Activated CD4-positive, alpha-beta memory T cell treated with anti-CD3 and anti-CD28 coated beads for 36 hours (primary cell): ENCODE results near the gene TRIM22. TPM values are rescaled to one million over a fixed set of nuclear protein-coding genes. Genes with fewer than 3 reads are reported as not detected.
A peak's percentile ranks its signal among the peaks of the same experiment; 100 is the strongest.
"Not testable (repeated sequence)": the region's sequence is repeated elsewhere in the genome, so short reads cannot be mapped to it uniquely, and the experiment has no call there.

ENCODE experiments used
- CTCF ChIA-PET: fragments of 350-600 bp; sonication (Branson Sonifier 250); formaldehyde crosslinking; loops from one replicate; lab custom pipeline; 2021; ENCODE audit warnings: antibody characterized with exemption, inconsistent platforms; lab: Charles Lee
- POLR2A ChIA-PET: fragments of 350-600 bp; sonication (Branson Sonifier 250); formaldehyde crosslinking; loops from one replicate; lab custom pipeline; 2021; ENCODE audit warnings: antibody characterized with exemption; lab: Charles Lee
- DNase-seq: peaks from one replicate; pipeline ENCODE4 v3.0.0-alpha.2; 2020
- H3K27ac Mint-ChIP-seq: one replicate; pipeline ENCODE4 v1.8.0; 2021; ENCODE audit warnings: mixed read lengths
- H3K27me3 Mint-ChIP-seq: one replicate; pipeline ENCODE4 v1.8.0; 2021; ENCODE audit warnings: mixed read lengths
- H3K36me3 Mint-ChIP-seq: one replicate; pipeline ENCODE4 v1.8.0; 2021; ENCODE audit warnings: mixed read lengths
- H3K4me1 Mint-ChIP-seq: one replicate; pipeline ENCODE4 v1.8.0; 2021; ENCODE audit warnings: low read depth, mixed read lengths
- H3K4me3 Mint-ChIP-seq: one replicate; pipeline ENCODE4 v1.8.0; 2021; ENCODE audit warnings: mild to moderate bottlenecking, mixed read lengths
- H3K9me3 Mint-ChIP-seq: one replicate; pipeline ENCODE4 v1.8.0; 2021; ENCODE audit warnings: mixed read lengths
- intact Hi-C: fragments of 100-400 bp; cut with micrococcal nuclease; formaldehyde crosslinking; loops from one replicate; pipeline ENCODE4 v1.15.1; 2023
- total RNA-seq, 2 experiments: library from RNA; stranded (reverse); gene quantifications; one replicate each; pipeline ENCODE4 v1.2.3, GENCODE V29; 2021

TRIM22 gene, protein sequence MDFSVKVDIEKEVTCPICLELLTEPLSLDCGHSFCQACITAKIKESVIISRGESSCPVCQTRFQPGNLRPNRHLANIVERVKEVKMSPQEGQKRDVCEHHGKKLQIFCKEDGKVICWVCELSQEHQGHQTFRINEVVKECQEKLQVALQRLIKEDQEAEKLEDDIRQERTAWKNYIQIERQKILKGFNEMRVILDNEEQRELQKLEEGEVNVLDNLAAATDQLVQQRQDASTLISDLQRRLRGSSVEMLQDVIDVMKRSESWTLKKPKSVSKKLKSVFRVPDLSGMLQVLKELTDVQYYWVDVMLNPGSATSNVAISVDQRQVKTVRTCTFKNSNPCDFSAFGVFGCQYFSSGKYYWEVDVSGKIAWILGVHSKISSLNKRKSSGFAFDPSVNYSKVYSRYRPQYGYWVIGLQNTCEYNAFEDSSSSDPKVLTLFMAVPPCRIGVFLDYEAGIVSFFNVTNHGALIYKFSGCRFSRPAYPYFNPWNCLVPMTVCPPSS
- 100 to 1,000 TPM in 1 of 2 experiments, 10 to 100 TPM in 1; 98.5 to 104 TPM for total RNA-seq

- Mint-ChIP-seq H3K9me3 (no peaks in the 10 kb centered on the region), H3K4me1 (peaks cover 43% of the 10 kb centered on the region), H3K4me3 (peak within 1 kb of the TSS; percentile 89), H3K27me3 (no peaks in the 10 kb centered on the region), H3K36me3 (peaks cover 6% of the 10 kb centered on the region), H3K27ac (peak within 1 kb of the TSS; percentile 92)
- DNase-seq: peak; percentile 76
- ChIA-PET CTCF (interaction anchor here (1.1 kb wide), 1 partner anchor 90 kb away, joined by 4 read pairs; no protein-coding TSS in a partner anchor), POLR2A (interaction anchor here (1.1 to 1.4 kb wide), 2 partner anchors 8 to 11 kb away, joined by 3 read pairs; no protein-coding TSS in a partner anchor)
- intact Hi-C loops: loop anchor here (1.0 to 10.0 kb wide), 5 partner anchors 65 to 1985 kb away; partner anchors contain the start of genes CNGA4, CYB5R2, FHIP1B and TRIM68
These were observed at the start of gene TRIM22 for GRCh38 chr11:5689551-5689983. Gene TRIM22 (plus strand): TSS chr11:5689790. CDS start chr11:5696233, 6,443 bp downstream.

DNA sequence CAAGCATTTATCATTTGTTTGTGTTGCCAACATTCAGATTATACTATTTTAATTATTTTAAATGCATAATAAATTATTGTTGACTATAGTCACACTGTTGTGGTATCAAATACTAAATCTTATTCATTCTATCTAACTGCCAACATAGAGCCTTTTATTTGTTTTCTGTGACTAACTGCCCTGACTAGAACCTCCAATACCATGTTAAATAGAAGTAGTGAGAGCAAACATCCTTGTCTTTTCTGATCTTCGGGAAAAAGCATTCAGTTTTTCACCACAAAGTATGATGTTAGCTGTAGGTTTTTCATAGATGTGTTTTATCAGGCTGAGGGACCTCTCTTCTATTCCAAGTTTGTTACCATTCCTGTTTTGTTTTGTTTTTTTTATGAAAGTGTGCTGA lies 49.6 kb upstream of the TRIM22 start:
- Mint-ChIP-seq H3K9me3 (peaks cover 3% of the 10 kb centered on the region), H3K36me3 (peaks cover 40% of the 10 kb centered on the region), H3K4me1 (peaks cover 5% of the 10 kb centered on the region), H3K27ac (no peak overlapping the region), H3K27me3 (no peaks in the 10 kb centered on the region), H3K4me3 (no peak overlapping the region)
- DNase-seq: no peak
- intact Hi-C loops: no loop called here
- ChIA-PET CTCF (no interaction called here), POLR2A (no interaction called here)

DNA sequence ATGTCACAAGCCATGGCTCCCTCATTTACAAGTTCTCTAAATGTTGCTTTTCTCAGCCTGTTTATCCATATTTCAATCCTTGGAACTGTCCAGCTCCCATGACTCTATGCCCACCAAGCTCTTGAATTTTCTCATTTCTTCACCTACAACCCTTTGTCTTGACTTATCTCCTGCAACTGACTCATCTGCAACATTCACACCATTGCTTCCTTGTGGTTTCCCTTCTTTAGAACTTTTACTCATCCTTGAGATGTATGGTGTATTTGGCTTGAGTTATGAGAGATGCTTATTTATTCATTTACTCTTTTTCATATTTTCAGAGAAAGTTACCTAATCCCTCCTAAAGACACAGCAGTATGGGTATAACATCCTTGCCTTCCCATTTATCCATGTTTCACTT lies 46.0 kb upstream of the TRIM22 start:
- peaks cover 5% of the 10 kb centered on the region for H3K4me1 Mint-ChIP-seq
- no peaks in the 10 kb centered on the region for H3K27me3 Mint-ChIP-seq
- peaks cover 35% of the 10 kb centered on the region for H3K36me3 Mint-ChIP-seq
- peaks cover 3% of the 10 kb centered on the region for H3K9me3 Mint-ChIP-seq
- H3K4me3 Mint-ChIP-seq: no peak overlapping the region
- POLR2A ChIA-PET: no interaction called here
- intact Hi-C loops: no loop called here
- CTCF ChIA-PET: no interaction called here
- DNase-seq: no peak
- H3K27ac Mint-ChIP-seq: no peak overlapping the region

- H3K9me3 Mint-ChIP-seq: no peaks in the 10 kb centered on the region
- CTCF ChIA-PET: no interaction called here
- H3K36me3 Mint-ChIP-seq: peaks cover 19% of the 10 kb centered on the region
- H3K4me3 Mint-ChIP-seq: no peak overlapping the region
- POLR2A ChIA-PET: no interaction called here
- DNase-seq: no peak
- no peak overlapping the region for H3K27ac Mint-ChIP-seq
- intact Hi-C loops: no loop called here
- H3K27me3 Mint-ChIP-seq: no peaks in the 10 kb centered on the region
- peaks cover 5% of the 10 kb centered on the region for H3K4me1 Mint-ChIP-seq
These were observed 43.5 kb upstream of the TRIM22 start for GRCh38 chr11:5646139-5646538.

DNA sequence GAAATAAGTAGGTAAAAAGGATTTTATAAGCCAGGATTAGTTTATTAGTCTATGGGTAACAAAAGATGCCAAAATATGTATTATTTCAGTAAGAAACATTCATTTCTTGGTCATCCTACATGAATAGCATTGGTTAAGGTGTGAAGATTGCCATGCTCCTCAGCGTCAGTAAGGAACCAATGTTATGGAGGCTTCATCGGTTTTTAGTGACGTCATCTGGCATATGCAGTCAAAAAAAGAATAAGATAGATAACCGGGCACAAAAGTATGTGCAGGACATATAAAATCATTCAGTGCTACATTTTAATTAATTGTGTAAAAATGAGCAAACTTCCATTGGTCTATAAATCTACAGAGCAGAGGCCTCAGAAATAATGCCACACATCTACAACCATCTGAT lies 34.1 kb upstream of the TRIM22 start:
- DNase-seq: no peak
- intact Hi-C loops: no loop called here
- H3K4me3 Mint-ChIP-seq: no peak overlapping the region
- ChIA-PET CTCF (no interaction called here), POLR2A (no interaction called here)
- peaks cover 2% of the 10 kb centered on the region for H3K36me3 Mint-ChIP-seq
- peaks cover 13% of the 10 kb centered on the region for H3K9me3 Mint-ChIP-seq
- H3K27ac Mint-ChIP-seq: no peak overlapping the region
- H3K27me3 Mint-ChIP-seq: no peaks in the 10 kb centered on the region
- no peaks in the 10 kb centered on the region for H3K4me1 Mint-ChIP-seq

GRCh38 chr11:5656956-5657355 lies 32.6 kb upstream of the TRIM22 start:
- POLR2A ChIA-PET, H3K27me3 Mint-ChIP-seq, H3K4me1 Mint-ChIP-seq, intact Hi-C loops, H3K36me3 Mint-ChIP-seq, CTCF ChIA-PET, DNase-seq, H3K4me3 Mint-ChIP-seq, H3K27ac Mint-ChIP-seq: not testable (repeated sequence)
- peaks cover 11% of the 10 kb centered on the region for H3K9me3 Mint-ChIP-seq

- Mint-ChIP-seq H3K27ac (no peak overlapping the region), H3K4me1 (no peaks in the 10 kb centered on the region), H3K9me3 (peaks cover 5% of the 10 kb centered on the region), H3K4me3 (no peak overlapping the region), H3K27me3 (no peaks in the 10 kb centered on the region), H3K36me3 (no peaks in the 10 kb centered on the region)
- ChIA-PET CTCF (no interaction called here), POLR2A (no interaction called here)
- intact Hi-C loops: no loop called here
- no peak for DNase-seq
These were observed 31.3 kb upstream of the TRIM22 start for GRCh38 chr11:5658318-5658717.

DNA sequence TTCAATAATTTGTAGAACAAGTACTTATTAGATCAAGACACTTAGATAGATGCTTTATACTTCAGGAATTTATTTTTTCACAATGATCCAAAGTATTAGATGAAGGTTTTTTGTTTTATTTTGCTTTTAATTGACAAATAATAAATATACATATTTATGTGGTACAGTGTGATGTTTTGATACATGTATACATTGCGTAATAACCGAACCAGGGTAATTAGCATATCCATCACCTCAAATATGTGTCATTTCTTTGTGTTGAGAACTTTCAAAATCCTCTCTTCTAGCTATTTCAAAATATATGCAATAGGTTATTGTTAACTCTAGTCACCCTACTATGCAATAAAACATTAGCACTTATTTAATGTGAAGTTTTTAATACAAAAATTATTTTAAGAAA lies 26.1 kb upstream of the TRIM22 start:
- no peaks in the 10 kb centered on the region for H3K4me1 Mint-ChIP-seq
- H3K4me3 Mint-ChIP-seq: no peak overlapping the region
- peaks cover 2% of the 10 kb centered on the region for H3K9me3 Mint-ChIP-seq
- ChIA-PET CTCF (no interaction called here), POLR2A (no interaction called here)
- H3K36me3 Mint-ChIP-seq: peaks cover 9% of the 10 kb centered on the region
- DNase-seq: no peak
- intact Hi-C loops: no loop called here
- no peaks in the 10 kb centered on the region for H3K27me3 Mint-ChIP-seq
- no peak overlapping the region for H3K27ac Mint-ChIP-seq

DNA sequence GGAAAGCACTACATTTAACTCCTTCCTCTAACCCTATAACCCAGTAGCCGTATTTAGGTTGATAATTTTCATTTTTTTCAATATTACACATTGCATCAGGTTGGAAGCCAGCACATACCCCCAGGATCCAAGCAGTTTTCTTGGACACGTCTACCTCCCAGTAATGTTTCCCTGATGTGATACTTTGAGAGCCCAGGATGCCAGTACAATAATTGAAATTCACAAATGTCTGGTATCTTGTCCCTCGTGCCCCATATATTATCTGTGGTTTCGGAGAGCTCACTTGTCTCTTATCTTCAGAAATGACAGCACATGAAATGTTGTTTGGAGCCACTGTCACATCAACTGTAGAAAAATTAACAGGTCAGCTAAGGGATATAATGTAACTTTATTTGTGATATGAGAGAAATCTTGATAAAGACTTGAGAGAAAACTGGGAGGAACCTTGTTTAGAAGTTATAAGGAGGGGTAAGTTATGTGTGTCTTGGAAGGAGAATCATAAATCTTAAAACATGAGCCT lies 24.5 kb upstream of the TRIM22 start:
- H3K27ac Mint-ChIP-seq: no peak overlapping the region
- no peaks in the 10 kb centered on the region for H3K9me3 Mint-ChIP-seq
- intact Hi-C loops: no loop called here

DNA sequence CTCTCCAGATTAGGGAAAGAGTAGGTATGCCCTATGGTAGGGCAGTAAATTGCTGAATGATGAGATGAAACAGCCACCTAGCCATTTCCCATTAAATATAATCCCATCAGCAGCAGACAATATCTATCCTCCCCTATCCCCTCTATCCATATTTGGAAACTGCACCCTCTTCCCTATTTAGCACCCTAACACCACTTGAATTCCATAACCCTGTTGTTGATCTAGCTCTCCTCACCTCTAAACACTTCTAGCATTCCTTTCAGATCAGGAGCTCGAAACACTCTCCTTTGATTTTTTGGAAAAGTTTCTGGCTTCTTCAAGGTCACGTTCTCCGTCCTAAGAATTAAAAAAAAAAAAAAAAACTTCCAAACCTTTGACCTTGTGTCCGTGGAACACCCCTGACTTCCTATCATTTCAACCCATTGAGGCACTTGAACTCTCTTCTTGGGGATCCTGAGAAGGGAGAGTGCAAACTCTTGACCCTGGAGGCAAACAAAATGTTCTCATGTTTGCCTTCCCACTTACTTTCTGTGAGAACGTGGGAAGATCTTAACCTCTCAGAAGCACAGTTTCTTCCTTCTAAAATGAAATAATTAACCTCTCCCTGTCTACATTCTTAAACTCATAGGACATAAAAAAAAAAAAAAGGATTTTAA lies 23.7 kb upstream of the TRIM22 start:
- ChIA-PET POLR2A (no interaction called here), CTCF (no interaction called here)
- intact Hi-C loops: no loop called here
- no peaks in the 10 kb centered on the region for H3K4me1 Mint-ChIP-seq
- H3K36me3 Mint-ChIP-seq: peaks cover 21% of the 10 kb centered on the region
- H3K4me3 Mint-ChIP-seq: no peak overlapping the region
- H3K27me3 Mint-ChIP-seq: no peaks in the 10 kb centered on the region
- H3K9me3 Mint-ChIP-seq: no peaks in the 10 kb centered on the region
- DNase-seq: no peak
- H3K27ac Mint-ChIP-seq: no peak overlapping the region

More for the DNA sequence above, 24.5 kb upstream of the TRIM22 start:
- no peak for DNase-seq
- Mint-ChIP-seq H3K36me3 (peaks cover 15% of the 10 kb centered on the region), H3K27me3 (no peaks in the 10 kb centered on the region), H3K4me3 (no peak overlapping the region), H3K4me1 (no peaks in the 10 kb centered on the region)
- ChIA-PET CTCF (no interaction called here), POLR2A (no interaction called here)

DNA sequence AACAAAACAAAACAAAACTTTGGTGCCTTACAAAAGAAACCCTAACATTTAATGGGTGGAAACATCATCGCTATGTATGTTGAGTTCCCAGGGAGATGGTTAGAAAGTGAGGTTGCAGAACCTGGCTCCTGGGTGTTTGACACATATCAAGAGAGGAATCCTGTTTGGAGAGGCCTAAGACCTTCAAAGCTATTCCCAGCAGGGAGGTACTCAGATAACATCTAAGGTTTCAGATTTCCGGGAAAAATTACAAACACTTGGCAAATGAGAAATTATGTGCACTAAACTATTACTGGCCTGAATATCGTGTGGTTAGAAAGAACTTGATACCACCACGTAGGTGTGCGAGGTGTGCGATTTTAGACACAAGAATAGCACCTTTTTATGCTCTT lies 23.2 kb upstream of the TRIM22 start:
- Mint-ChIP-seq H3K4me1 (no peaks in the 10 kb centered on the region), H3K27ac (no peak overlapping the region), H3K9me3 (no peaks in the 10 kb centered on the region), H3K36me3 (peaks cover 21% of the 10 kb centered on the region), H3K27me3 (no peaks in the 10 kb centered on the region), H3K4me3 (no peak overlapping the region)
- CTCF ChIA-PET: no interaction called here
- DNase-seq: no peak
- intact Hi-C loops: no loop called here
- POLR2A ChIA-PET: no interaction called here

DNA sequence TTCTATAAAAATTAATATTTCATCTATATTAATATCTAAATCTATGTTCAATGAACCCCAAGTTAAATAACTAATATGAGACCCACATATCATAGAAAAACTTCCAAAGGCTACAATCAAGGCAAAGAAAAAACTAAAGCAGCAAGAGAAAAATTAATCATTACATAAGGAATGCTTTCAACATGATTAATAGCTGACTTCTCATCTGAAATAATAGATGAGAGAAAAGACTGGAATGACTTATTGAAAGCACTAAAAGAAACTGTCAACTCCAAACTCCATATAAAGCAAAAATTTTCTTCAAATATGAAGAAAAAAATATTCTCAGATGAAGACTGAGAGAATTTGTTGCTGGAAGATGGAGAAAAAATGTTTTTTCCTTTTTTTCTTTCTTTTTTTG lies 17.8 kb upstream of the TRIM22 start:
- Mint-ChIP-seq H3K27ac (no peak overlapping the region), H3K4me1 (peaks cover 13% of the 10 kb centered on the region), H3K4me3 (no peak overlapping the region), H3K36me3 (peaks cover 21% of the 10 kb centered on the region), H3K27me3 (no peaks in the 10 kb centered on the region), H3K9me3 (no peaks in the 10 kb centered on the region)
- no peak for DNase-seq
- CTCF ChIA-PET: no interaction called here
- POLR2A ChIA-PET: no interaction called here
- intact Hi-C loops: no loop called here
